ENCODE data around the gene ARHGAP6. TPM values are rescaled to one million over a fixed set of nuclear protein-coding genes. Genes with fewer than 3 reads are reported as not detected.
A peak's percentile ranks its signal among the peaks of the same experiment; 100 is the strongest.

The ARHGAP6 gene
- total RNA-seq, 4 donors from 2014 or later = 2.1 to 30.5 (median 4.9) TPM

DNA sequence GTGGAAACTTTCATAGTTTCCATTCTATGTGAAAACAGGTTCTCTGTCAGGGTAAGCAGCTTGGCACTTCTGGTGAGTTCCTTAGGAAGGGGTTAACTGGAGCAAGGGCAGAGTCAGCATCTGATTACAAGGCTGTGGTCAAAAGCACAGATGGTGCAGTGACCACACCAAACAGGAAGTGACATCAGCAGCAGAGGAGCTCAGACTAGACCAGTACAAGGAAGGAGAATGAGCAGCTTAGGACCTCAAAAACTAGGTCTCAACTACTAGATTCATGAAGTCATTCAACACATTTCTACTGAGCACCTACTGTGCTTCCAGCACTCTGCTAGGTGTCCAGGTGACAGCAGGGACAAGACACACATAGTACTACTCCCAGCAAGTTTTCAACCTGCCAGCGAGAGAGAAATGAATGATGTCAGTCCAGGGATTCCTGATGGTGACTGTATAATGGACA, 242.3 kb downstream of the ARHGAP6 start:
- DNase-seq = peak in 2 of 3 donors; percentile 22 to 53

DNA sequence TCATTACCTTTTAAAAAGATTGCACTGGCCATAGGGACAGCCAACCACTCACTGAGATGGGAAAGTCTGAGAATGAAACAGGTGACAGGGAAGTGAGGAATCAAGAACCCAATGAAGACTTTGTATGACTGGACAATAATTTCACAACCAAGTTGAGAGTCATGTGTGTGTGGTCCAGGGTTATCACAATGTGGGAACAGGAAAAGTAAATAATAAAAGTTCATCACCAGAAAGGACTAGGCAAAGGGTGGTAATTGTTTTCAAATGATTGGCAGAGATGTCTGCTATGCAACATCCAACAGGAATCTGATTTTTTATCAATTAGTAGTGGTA, 243.2 kb downstream of the ARHGAP6 start:
- DNase-seq = no peak
- TF ChIP-seq, protein P1, sequence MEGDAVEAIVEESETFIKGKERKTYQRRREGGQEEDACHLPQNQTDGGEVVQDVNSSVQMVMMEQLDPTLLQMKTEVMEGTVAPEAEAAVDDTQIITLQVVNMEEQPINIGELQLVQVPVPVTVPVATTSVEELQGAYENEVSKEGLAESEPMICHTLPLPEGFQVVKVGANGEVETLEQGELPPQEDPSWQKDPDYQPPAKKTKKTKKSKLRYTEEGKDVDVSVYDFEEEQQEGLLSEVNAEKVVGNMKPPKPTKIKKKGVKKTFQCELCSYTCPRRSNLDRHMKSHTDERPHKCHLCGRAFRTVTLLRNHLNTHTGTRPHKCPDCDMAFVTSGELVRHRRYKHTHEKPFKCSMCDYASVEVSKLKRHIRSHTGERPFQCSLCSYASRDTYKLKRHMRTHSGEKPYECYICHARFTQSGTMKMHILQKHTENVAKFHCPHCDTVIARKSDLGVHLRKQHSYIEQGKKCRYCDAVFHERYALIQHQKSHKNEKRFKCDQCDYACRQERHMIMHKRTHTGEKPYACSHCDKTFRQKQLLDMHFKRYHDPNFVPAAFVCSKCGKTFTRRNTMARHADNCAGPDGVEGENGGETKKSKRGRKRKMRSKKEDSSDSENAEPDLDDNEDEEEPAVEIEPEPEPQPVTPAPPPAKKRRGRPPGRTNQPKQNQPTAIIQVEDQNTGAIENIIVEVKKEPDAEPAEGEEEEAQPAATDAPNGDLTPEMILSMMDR (IDR thresholded peaks at IDR 0.05) = no peak
- no peak for TF ChIP-seq POLR2A (IDR thresholded peaks at IDR 0.05)
- Histone ChIP-seq H3K9me3 (no peaks in the 10 kb centered on the region), H3K27me3 (no peaks in the 10 kb centered on the region), H3K27ac (peak overlapping the region in 1 of 4 donors; percentile 56), H3K4me3 (no peak overlapping the region), H3K4me1 (no peaks in the 10 kb centered on the region), H3K36me3 (no peaks in the 10 kb centered on the region)

More for the DNA sequence above, 242.3 kb downstream of the ARHGAP6 start:
- Histone ChIP-seq H3K36me3 (no peaks in the 10 kb centered on the region), H3K4me1 (no peaks in the 10 kb centered on the region), H3K27me3 (no peaks in the 10 kb centered on the region), H3K9me3 (no peaks in the 10 kb centered on the region), H3K27ac (peak overlapping the region in 1 of 4 donors; percentile 56), H3K4me3 (no peak overlapping the region)
- TF ChIP-seq, protein P1 (IDR thresholded peaks at IDR 0.05) = no peak
- TF ChIP-seq POLR2A (IDR thresholded peaks at IDR 0.05) = no peak

DNA sequence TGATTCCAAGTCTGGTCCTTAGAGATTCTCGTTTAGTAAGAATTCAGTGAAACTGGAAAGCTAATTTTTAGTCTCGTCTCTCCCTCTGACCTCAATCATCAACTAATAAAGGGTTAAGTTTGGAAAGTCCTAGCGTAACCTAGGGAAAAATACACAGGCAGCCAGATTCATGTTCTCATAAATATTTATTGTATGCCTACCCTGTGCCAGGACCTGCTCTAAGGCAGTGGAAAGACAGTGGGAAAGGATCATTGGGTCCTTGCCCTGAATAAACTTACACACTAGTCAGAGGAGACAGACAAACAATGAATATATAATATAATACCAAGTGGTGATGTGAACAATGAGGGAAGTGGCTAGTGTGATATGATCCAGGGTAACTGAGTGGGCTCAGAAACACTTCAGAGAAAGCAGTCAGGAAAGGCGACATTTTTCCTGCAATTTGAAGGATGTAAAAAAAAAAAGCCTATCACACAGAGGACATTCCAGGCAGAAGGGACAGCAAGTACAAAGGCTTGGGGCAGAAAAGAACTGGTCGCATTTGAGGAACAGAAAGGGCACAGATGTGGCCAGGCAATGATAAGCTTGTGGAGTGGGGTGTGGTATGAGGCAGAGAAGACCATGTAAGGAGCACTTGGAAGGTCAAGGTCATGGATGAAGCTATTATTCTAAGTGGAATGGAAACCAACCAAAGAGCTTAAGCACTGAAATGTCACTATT, 243.8 kb downstream of the ARHGAP6 start:
- H3K4me3 ChIP-seq = no peak overlapping the region
- no peak for DNase-seq
- H3K9me3 ChIP-seq = no peaks in the 10 kb centered on the region
- H3K4me1 ChIP-seq = no peaks in the 10 kb centered on the region
- TF ChIP-seq, protein P1 (IDR thresholded peaks at IDR 0.05) = no peak
- no peak for TF ChIP-seq POLR2A (IDR thresholded peaks at IDR 0.05)
- H3K27me3 ChIP-seq = no peaks in the 10 kb centered on the region
- H3K36me3 ChIP-seq = no peaks in the 10 kb centered on the region
- H3K27ac ChIP-seq = peak overlapping the region in 1 of 4 donors; percentile 56

DNA sequence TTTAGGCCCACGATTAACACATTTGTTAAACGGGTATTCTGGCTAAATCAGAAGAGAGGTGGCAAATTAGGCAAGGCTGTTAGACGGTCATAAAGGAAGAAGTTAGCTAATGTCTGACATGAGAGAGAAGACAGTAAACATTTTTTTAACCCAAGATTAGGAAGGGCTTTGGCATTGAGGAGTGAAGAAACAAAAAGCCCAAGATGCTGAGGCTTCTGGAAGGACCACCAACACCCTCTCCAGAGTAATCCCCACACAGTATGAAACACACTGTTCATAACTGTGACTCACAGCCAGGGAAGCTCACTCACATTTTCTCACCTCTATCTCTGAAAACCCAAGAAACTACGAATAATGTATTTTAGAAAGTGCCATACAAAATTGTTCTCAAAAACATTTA, 244.9 kb downstream of the ARHGAP6 start:
- H3K36me3 ChIP-seq = no peaks in the 10 kb centered on the region
- H3K27me3 ChIP-seq = no peaks in the 10 kb centered on the region
- no peak overlapping the region for H3K27ac ChIP-seq
- H3K4me1 ChIP-seq = no peaks in the 10 kb centered on the region
- no peak for DNase-seq
- H3K4me3 ChIP-seq = no peak overlapping the region
- TF ChIP-seq, protein P1 (IDR thresholded peaks at IDR 0.05) = no peak
- TF ChIP-seq POLR2A (IDR thresholded peaks at IDR 0.05) = no peak
- H3K9me3 ChIP-seq = no peaks in the 10 kb centered on the region

DNA sequence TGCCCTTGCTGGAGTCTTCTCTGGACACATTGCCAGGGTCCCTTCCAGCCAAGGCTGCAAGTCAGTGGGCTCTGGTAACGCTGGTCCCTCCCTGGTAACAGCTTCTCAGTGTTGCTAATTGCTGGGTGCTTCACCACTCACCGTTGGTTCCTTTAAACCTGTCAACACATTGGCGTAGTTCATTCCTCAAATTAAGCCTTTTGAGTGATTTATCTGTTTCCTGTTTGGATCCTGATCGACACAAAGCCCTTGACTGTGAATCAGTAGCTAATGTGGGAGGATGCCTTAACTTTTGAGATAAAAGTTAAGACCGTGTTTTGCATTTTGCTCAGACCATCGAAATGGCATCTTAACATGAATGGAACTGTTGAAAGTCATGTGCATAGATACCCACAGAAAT, 246.6 kb downstream of the ARHGAP6 start:
- DNase-seq = no peak
- Histone ChIP-seq H3K9me3 (no peaks in the 10 kb centered on the region), H3K4me1 (no peaks in the 10 kb centered on the region), H3K4me3 (no peak overlapping the region), H3K36me3 (no peaks in the 10 kb centered on the region), H3K27ac (no peak overlapping the region), H3K27me3 (no peaks in the 10 kb centered on the region)
- TF ChIP-seq, protein P1 (IDR thresholded peaks at IDR 0.05) = no peak
- TF ChIP-seq POLR2A (IDR thresholded peaks at IDR 0.05) = no peak

Data from Peyer's patch (tissue), 4 donors.